ENCODE measurements around the gene NOL4L.

The NOL4L gene

DNA sequence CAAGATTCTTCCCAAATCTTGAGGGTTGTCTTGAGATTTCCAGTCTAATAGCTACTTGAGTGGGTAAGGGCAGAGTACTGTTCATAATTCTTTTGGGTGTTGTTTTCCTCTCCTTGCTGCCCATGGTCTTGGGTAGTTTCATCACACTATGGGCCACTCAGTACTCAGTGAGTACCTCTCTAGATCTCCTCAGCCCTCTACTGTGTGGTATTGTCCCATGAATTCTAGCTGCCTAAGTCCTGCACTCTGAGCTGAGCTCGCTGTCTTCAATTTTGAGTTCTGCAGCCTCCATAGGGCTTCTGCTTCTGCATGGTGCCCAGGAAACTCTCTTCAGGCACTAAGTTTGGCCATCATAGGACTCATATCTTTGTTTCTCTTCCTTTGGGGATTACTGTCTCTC lies 184.7 kb downstream of the NOL4L start:
- no peak for DNase-seq

DNA sequence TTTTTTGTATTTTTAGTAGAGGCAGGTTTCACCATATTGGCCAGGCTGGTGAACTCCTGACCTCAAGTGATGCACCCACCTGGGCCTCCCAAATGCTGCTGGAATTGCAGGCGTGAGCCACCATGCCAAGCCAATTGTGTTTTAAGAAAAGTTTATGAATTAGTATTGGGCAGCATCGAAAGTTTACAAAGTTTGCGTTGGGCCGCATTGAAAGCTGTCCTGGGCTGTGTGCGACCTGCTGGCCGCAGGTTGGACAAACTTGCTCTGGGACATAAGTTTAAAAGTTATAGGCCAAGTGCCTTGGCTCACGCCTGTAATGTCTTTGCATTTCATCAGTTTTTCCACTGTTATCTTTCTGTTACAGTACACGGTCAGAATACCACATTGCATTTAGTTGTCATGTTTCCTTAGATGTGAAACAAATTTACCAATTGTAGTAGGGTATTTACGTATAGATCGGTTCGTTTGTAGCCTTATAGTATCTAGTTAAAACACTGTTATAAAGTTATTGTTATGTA lies 187.5 kb downstream of the NOL4L start:
- DNase-seq: no peak

DNA sequence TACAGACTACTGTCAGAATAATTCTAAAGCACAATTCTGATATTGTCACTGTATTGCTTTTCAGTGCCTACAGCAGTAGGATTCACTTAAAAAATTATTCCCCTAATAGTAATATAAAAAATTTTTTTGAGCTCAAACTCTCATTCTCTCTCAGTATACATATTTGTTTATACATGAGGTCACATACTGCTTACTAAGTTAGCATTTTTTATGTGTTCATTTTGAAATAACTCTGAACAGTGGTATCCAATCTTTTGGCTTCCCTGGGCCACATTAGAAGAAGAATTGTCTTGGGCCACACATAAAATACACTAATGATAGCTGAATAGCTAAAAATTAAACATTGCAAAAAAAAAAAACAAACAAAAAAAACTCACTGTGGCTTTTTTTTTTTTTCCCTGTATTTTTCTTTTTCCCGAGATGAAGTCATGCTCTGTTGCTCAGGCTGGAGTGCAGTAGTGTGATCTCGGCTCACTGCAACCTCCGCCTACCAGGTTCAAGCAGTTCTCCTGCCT lies 188.4 kb downstream of the NOL4L start:
- DNase-seq: no peak

DNA sequence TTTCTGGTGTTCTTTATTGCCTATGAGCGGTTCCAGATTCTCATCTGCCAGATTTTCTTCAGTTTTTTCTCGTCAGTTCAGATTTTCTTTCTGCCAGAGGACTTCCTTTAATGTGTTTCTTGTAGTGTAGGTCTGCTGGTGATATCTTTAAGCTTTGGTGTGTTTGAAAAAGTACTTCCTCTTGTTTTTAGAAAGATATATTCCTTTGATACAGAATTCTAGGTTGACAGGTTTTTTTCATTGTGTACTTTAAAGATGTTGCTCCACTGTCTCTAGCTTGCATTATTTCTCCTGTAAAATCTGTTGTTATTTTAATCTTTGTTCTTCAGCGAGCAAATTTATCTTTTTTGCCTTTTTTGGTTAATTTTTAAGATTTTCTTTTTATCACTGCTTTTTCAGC lies 190.1 kb downstream of the NOL4L start:
- DNase-seq: no peak

All from activated CD4-positive, alpha-beta T cell treated with anti-CD3 and anti-CD28 coated beads, Interleukin-10, Interleukin-2, amounts not matched to agents 100 ng/mL and 50 ng/mL, durations not matched to agents 16 hours and 8 hours (primary cell).